ENCODE results near the gene ADCK1.
"Not testable (repeated sequence)": the region's sequence is repeated elsewhere in the genome, so short reads cannot be mapped to it uniquely, and the experiment has no call there.

The ADCK1 gene

DNA sequence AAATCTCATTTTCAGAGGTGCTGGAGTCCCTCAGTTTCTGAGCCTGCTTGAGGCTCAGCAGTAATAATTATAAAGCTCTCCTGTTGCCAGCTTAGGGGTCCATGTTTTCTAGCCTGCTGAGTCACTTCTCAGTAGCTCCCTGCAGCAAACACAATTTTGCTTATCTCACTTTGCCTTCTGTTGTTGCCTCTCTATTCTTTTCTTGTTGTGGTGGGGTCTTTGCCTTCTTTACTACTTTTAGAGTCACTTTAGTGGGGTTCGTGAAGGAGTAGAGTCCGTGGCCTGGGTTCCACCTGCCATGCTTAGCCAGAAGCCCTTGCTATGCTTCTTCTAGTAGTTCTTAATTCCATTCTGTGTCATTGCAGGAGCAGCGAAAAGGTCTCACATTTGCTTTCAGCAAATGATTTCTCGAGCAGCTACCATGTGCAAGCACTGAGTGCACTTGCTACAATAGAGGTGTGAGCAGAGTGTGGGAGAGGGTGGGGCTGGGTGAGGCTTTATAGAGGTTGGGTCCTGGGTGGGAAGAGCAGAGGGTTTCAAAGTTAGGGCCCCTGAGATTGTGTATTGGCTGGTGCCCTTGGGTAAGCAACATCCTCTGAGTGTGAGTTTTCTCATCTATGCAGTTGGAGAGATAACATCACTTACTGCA, 114.3 kb downstream of the ADCK1 start:
- Histone ChIP-seq H3K4me3 (ENCODE audit: insufficient read depth, low read length, poor library complexity, severe bottlenecking) (no peak overlapping the region), H3K9ac (ENCODE audit: low read length) (no peak overlapping the region), H3K79me2 (ENCODE audit: insufficient read depth, low read length) (no peaks in the 10 kb centered on the region), H3K27me3 (ENCODE audit: low read length) (no peaks in the 10 kb centered on the region), H3K36me3 (ENCODE audit: low read length) (no peaks in the 10 kb centered on the region), H3K4me2 (ENCODE audit: low read depth, low read length, poor library complexity, severe bottlenecking) (no peak overlapping the region), H3K9me3 (ENCODE audit: insufficient read depth, low read length) (no peaks in the 10 kb centered on the region), H4K20me1 (ENCODE audit: low read depth, low read length) (no peaks in the 10 kb centered on the region), H3F3A (ENCODE audit: insufficient read depth) (no peaks in the 10 kb centered on the region), H3K27ac (ENCODE audit: low read depth, low read length) (no peak overlapping the region), H2AFZ (ENCODE audit: low read depth, low read length, severe bottlenecking) (no peak overlapping the region), H3K9me2 (replicated peaks; ENCODE audit: insufficient read depth, low read length) (no peaks in the 10 kb centered on the region)
- TF ChIP-seq, protein P1, sequence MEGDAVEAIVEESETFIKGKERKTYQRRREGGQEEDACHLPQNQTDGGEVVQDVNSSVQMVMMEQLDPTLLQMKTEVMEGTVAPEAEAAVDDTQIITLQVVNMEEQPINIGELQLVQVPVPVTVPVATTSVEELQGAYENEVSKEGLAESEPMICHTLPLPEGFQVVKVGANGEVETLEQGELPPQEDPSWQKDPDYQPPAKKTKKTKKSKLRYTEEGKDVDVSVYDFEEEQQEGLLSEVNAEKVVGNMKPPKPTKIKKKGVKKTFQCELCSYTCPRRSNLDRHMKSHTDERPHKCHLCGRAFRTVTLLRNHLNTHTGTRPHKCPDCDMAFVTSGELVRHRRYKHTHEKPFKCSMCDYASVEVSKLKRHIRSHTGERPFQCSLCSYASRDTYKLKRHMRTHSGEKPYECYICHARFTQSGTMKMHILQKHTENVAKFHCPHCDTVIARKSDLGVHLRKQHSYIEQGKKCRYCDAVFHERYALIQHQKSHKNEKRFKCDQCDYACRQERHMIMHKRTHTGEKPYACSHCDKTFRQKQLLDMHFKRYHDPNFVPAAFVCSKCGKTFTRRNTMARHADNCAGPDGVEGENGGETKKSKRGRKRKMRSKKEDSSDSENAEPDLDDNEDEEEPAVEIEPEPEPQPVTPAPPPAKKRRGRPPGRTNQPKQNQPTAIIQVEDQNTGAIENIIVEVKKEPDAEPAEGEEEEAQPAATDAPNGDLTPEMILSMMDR (IDR thresholded peaks at IDR 0.05; ENCODE audit: insufficient read depth, low read length, poor library complexity, severe bottlenecking), result no peak
- TF ChIP-seq EZH2phosphoT487 (conservative IDR thresholded peaks at IDR 0.05; ENCODE audit: low read length), result no peak

DNA sequence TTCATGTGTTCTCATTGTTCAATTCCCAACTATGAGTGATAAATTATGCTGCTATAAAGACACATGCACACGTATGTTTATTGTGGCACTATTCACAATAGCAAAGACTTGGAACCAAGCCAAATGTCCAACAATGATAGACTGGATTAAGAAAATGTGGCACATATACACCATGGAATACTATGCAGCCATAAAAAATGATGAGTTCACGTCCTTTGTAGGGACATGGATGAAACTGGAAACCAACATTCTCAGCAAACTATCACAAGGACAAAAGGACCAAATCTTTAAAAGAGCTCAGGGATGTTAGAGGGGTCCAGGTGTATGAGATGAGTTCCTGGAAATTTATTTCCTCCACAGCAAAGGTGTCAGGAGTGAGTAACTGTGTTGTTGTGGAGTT, 115.5 kb downstream of the ADCK1 start:
- not testable (repeated sequence) for H3K79me2 ChIP-seq (ENCODE audit: insufficient read depth, low read length); H3K4me3 ChIP-seq (ENCODE audit: insufficient read depth, low read length, poor library complexity, severe bottlenecking); H3K27me3 ChIP-seq (ENCODE audit: low read length); H3K27ac ChIP-seq (ENCODE audit: low read depth, low read length); H3K9ac ChIP-seq (ENCODE audit: low read length); H3K4me2 ChIP-seq (ENCODE audit: low read depth, low read length, poor library complexity, severe bottlenecking); H2AFZ ChIP-seq (ENCODE audit: low read depth, low read length, severe bottlenecking); H3F3A ChIP-seq (ENCODE audit: insufficient read depth); H3K9me2 ChIP-seq (replicated peaks; ENCODE audit: insufficient read depth, low read length); H3K36me3 ChIP-seq (ENCODE audit: low read length); H3K9me3 ChIP-seq (ENCODE audit: insufficient read depth, low read length); H4K20me1 ChIP-seq (ENCODE audit: low read depth, low read length)

DNA sequence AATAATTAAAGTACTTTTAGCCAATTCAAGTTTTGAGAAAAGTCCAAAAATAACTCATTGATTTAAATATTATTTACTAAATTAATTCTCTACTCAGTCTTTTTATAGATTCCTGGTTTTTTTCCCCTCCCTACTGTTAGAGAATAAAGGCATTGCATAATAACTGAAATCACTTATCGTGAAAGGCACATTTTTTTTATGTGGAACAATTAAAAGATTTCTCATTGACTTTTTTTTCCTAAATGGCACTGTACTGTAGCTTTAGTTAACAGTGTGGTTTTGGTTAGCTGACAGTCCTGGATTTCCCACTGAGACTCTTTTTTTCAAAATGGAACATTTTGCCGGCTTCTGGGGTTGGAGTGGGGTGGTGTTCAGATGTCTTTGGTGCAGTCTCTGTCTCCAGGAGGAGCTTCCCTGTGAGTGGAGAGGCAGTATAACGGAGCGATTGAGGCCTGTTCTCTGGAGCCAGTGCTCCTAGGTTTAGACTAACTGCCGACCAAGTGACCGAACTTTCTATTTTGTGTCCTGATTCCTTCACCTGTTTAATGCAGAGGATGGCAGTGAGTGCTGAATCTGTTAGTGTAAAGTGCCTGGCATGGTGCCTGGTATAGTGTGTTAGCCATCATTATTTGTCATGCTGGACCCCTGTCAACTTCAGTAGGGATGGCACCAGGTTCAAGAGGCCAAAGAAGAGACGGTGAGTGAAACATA, 117.7 kb downstream of the ADCK1 start:
- no peaks in the 10 kb centered on the region for H3K36me3 ChIP-seq (ENCODE audit: low read length)
- H3K27ac ChIP-seq (ENCODE audit: low read depth, low read length), result no peak overlapping the region

More for the DNA sequence above, 117.7 kb downstream of the ADCK1 start:
- Histone ChIP-seq H3F3A (ENCODE audit: insufficient read depth) (no peaks in the 10 kb centered on the region), H3K9me2 (replicated peaks; ENCODE audit: insufficient read depth, low read length) (no peaks in the 10 kb centered on the region), H3K79me2 (ENCODE audit: insufficient read depth, low read length) (no peaks in the 10 kb centered on the region), H4K20me1 (ENCODE audit: low read depth, low read length) (no peaks in the 10 kb centered on the region), H3K4me3 (ENCODE audit: insufficient read depth, low read length, poor library complexity, severe bottlenecking) (no peak overlapping the region), H3K4me2 (ENCODE audit: low read depth, low read length, poor library complexity, severe bottlenecking) (no peak overlapping the region), H2AFZ (ENCODE audit: low read depth, low read length, severe bottlenecking) (no peak overlapping the region), H3K9ac (ENCODE audit: low read length) (no peak overlapping the region), H3K27me3 (ENCODE audit: low read length) (no peaks in the 10 kb centered on the region), H3K9me3 (ENCODE audit: insufficient read depth, low read length) (no peaks in the 10 kb centered on the region)
- TF ChIP-seq, protein P1 (IDR thresholded peaks at IDR 0.05; ENCODE audit: insufficient read depth, low read length, poor library complexity, severe bottlenecking), result no peak
- TF ChIP-seq EZH2phosphoT487 (conservative IDR thresholded peaks at IDR 0.05; ENCODE audit: low read length), result no peak
